ENCODE data around the gene NRXN2. TPM values are rescaled to one million over a fixed set of nuclear protein-coding genes. Genes with fewer than 3 reads are reported as not detected.

NRXN2 gene
- total RNA-seq, 1 donor, result 5.2 TPM

DNA sequence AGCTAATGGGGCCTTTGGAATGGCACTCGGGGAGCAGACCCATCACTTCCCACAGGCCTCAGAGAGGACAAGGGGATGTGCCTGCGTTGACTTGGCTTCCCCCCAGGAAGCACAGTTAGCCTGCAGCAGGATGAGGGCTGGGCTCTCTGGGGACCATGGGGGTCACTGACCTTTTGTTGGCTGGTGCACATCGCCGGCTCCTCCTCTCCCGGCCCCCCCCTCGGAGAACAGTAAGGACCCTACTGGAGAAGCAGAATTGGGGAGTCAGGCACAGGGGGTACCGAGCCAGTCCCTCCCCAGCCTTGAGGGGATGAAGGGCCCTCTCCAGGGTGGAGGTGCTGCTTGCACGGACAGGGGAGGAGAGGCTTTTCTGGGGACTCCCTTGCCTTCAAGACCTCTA is 32.8 kb downstream of the NRXN2 start:
- DNase-seq (ENCODE audit: low read depth), result no peak
- H3K4me3 ChIP-seq (ENCODE audit: low read depth, low read length), result no peak overlapping the region
- no peak for TF ChIP-seq CTCF (IDR thresholded peaks at IDR 0.05; ENCODE audit: insufficient read depth, low read depth, low read length)

DNA sequence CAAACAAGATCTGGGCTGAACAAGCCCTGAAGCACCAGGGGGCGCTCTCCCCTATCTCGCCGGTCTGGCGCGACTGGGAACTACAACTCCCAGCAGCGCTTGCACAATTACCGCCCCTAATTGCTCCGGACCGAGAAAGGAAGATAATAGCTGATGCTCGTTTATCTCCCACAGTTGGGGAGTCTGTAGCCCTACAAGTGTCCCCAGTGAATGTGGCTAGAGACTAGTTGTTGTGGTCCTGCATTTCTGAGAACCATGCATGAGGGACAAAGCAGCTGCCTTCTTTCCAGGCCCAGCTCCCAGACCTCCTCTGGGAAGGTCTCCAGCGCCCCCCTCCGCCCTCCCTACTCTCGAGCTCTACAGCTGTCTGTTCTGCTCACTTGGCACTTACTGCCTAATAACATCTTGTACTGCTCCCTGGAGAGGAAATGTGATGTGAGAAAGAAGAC is 34.4 kb downstream of the NRXN2 start:
- peak overlapping the region; percentile 54 for H3K4me3 ChIP-seq (ENCODE audit: low read depth, low read length)
- peak; percentile 87 for DNase-seq (ENCODE audit: low read depth)
- TF ChIP-seq CTCF (IDR thresholded peaks at IDR 0.05; ENCODE audit: insufficient read depth, low read depth, low read length), result peak; percentile 91

DNA sequence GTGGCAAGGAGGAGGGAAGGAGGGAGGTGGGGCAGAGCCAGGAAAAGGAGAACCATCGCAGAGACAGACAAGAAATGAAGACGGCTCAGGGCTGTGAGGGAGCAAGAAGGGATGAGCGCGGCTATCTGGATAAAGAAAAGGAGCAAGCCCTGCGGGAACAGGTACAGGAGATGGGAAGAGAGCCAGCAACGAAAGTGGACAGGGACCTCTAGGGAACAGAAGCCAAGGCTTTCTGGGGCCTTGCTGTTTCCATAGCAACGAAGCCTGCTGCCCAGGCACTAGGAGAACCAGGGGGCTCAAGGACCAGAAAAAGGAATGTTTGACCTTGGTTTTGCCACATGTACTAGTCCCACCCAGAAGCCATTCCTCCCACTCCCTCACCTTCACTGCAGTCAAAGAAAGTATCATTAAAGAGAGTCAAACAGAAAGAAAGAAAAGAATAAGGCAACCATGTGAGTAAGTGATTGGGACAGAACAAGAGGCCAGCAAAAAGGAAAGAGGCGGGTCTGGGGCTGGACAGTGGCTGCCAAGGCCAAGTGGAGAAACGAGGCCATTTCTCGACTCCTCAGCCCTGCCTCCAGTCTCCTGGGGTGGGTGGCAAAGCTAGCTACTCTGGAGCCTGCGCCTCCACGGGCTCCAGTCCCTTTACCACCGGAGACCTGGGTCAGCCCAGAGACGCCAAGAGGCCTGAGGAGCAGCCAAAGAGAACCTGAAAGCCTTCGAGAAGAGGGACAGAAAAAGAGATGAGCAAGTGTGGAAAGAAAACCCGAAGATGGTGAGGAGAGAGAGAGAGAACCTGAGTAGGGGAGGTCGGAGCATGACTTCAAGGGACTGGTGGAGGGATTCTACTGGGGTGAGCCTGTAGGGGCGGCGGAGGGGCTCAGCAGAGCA is 35.1 kb downstream of the NRXN2 start:
- H3K4me3 ChIP-seq (ENCODE audit: low read depth, low read length), result no peak overlapping the region
- no peak for TF ChIP-seq CTCF (IDR thresholded peaks at IDR 0.05; ENCODE audit: insufficient read depth, low read depth, low read length)
- no peak for DNase-seq (ENCODE audit: low read depth)

DNA sequence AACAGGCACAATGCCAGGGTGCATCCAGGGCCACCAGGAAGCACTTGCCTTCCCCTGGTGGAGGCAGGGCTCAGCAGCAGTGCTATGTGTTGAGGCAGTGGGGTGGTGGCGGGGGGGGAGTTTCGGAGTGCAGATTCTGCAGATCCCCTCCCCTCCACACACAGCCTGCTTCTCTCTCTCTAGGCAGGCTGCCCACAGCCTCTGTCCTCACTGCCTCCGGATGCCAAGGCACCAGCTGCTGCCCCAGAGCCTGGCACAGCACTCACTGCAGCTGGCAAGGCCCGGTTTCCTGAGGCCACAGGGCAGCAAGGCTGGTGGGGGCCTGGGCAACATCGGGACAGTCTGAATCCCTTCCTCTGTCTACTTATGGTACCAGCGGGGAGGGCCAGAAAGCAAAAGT is 35.8 kb downstream of the NRXN2 start:
- DNase-seq (ENCODE audit: low read depth), result no peak
- no peak for TF ChIP-seq CTCF (IDR thresholded peaks at IDR 0.05; ENCODE audit: insufficient read depth, low read depth, low read length)
- H3K4me3 ChIP-seq (ENCODE audit: low read depth, low read length), result no peak overlapping the region

GRCh38 chr11:64686466-64687170 is 36.4 kb downstream of the NRXN2 start:
- no peak overlapping the region for H3K4me3 ChIP-seq (ENCODE audit: low read depth, low read length)
- DNase-seq (ENCODE audit: low read depth), result no peak
- TF ChIP-seq CTCF (IDR thresholded peaks at IDR 0.05; ENCODE audit: insufficient read depth, low read depth, low read length), result no peak

GRCh38 chr11:64685536-64685935 is 37.5 kb downstream of the NRXN2 start:
- TF ChIP-seq CTCF (IDR thresholded peaks at IDR 0.05; ENCODE audit: insufficient read depth, low read depth, low read length), result no peak
- DNase-seq (ENCODE audit: low read depth), result no peak
- no peak overlapping the region for H3K4me3 ChIP-seq (ENCODE audit: low read depth, low read length)
